Stimulated activated CD8-positive, alpha-beta memory T cell treated with anti-CD3 and anti-CD28 coated beads, Interleukin-7, amount 100 ng/mL, for 1 hour (primary cell): ENCODE results near the gene LTB.
A peak's percentile ranks its signal among the peaks of the same experiment; 100 is the strongest.

ENCODE experiments used
- DNase-seq, 2 donors: peaks; one replicate each; pipeline ENCODE4 v3.0.0-alpha.2; 2020; ENCODE audit warnings: low read depth in 2 of 2

LTB gene

DNA sequence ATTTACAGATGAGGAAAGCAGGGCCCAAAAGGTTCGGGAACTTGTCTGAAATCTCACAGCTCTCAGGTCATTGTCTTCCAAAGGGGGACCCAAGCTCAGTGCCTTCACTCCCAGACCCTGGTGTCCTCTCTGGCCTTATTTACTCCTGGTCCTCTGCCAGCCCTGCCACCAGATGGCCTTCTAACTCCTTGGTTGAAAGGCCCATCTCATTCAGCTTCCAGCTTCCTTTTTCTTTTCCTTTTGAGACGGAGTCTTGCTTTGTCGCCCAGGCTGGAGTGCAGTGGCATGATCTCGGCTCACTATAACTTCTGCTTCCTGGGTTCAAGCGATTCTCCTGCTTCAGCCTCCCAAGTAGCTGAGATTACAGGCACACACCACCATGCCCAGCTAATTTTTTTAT is 30.9 kb downstream of the LTB start:
- DNase-seq: peak; percentile 28 to 35

DNA sequence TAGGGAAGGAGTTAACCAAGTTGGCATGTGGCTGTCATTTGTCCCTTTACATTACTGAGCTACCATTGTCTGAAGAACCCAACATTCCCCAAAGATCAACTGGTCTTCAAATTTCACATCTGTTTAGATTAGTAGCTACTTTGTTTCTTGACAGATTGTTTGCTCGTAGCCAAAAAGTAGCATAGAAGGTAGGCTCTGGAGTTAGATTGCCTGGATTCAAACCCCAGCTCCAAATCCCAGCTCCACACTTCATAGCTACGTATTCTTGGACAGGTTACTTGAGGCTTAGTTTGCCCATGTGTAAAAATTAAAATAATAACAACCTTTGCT is 33.7 kb downstream of the LTB start:
- no peak for DNase-seq

DNA sequence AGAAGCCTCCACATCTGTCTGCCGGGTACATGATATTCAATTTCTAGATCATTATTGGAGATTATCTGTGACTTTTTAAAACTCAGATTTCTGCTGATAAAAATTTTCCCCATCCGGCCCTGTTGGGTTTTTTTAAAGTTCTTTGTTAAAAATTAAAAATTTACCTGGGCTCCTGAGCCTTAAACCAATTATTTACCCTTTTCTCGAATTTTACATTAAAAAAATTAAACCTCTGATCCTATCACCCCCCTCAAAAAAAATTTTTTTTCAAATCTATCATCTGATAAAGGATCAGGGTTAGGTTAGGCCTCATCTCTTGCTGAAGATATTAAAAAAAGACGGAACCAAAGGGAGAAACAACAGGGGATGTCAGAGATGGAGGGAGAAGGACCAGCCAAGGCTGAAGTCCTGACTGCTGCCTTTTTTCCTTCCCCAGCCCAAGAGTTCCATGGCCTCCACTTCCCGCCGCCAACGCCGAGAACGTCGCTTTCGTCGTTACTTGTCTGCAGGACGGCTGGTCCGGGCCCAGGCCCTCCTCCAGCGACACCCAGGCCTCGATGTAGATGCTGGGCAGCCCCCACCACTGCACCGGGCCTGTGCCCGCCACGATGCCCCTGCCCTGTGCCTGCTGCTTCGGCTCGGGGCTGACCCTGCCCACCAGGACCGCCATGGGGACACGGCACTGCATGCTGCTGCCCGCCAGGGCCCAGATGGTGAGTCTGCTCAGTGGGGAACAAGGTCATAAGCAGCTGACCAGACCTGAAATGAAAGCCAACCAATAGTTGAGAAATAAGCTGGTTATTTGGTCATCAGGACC is 34.3 kb downstream of the LTB start:
- no peak for DNase-seq

DNA sequence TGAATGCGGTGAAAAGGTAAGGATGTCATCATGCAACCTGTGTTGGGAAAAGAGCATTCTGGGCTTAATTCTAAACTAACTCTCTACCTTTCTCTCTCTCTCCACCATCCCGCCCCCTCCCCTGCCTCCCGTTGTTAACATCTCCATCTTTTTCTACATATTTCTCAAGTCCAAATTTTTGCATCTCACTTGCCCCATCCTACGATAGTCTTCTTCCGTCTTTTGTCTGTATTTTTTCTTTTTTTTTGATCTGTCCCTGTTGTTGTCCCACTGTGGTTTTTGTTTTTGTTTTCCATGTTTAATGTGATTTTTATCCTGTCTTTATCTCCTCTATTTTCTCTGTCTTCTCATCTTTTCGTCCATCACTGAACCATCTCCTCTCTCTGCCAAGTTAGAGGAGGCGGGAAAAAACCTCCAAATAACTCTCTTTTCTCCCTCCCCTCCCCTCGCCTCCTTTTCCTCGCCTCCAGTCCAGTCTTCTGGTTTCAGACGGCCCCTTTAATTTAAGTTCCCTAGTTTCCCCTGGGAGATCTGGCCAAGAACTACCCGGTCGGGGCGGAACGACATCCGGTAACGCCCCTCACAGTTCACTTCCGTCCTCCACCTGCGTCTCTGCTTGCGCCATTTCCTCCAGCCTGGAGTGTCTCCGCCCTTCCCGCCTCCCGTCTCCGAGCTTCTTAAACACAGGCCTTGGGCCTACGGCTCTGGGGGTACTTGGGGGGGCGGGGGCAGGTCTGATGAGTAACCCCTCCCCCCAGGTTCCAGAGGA is 35.1 kb downstream of the LTB start, which contains the start of gene NFKBIL1:
NFKBIL1 (plus strand) TSS at position 651 of the 769 bp plus-strand sequence; CDS start at position 738, 87 bp downstream.
- DNase-seq: peak; percentile 77 to 80

DNA sequence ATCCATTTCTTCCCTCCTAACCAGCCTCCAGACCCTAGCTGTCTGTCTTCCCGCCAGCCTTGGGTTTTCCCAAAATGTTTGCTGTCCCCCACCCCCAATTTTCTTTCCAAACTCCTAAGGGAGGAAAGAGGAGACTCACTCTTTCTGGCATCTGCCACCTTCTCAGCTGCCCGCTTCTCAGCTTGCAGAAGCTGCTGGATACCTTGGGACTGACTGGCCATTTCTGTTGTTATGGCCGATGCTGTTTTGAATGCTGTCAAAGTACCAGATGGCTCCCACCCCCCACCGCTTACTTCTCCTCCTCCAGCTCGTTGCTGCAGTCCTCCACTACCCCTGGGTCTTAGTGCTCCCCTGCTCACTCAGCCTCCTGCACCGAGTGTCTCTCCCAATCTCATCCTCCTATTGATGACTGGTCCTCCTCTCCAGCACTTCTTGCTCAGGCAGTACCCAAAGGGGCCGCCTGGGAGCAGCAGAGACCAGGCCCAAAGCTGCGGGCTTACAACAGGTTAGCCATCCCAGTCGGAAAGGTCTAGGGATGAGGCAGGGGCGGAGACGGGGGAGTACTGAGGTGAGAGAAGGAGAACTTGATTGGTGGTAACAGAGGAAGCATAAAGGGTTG is 35.8 kb downstream of the LTB start, which contains the start of gene ATP6V1G2:
ATP6V1G2 (minus strand) TSS at position 270 of the 619 bp plus-strand sequence; CDS start at position 221, 49 bp downstream.
- DNase-seq: peak; percentile 55 to 73

DNA sequence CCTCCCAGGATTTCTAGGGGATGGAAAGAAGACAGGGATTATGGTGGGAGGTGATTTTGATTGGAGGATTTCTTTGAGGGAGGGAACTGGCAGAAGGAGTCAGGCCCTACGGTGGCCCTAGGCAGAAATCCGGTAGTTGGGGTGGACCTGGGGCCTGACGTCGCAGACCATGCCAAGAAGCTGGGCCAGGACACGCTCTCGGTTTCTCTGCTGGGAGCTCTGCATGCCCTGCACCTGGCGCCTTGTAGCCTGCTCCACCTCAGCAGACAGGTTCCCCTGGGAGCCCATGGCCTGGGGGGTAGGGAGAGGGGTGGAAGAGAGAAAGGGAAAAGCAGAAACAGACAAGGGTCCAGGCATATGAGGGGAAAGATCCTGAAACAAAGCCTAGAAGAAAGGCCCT is 36.9 kb downstream of the LTB start:
- no peak for DNase-seq

DNA sequence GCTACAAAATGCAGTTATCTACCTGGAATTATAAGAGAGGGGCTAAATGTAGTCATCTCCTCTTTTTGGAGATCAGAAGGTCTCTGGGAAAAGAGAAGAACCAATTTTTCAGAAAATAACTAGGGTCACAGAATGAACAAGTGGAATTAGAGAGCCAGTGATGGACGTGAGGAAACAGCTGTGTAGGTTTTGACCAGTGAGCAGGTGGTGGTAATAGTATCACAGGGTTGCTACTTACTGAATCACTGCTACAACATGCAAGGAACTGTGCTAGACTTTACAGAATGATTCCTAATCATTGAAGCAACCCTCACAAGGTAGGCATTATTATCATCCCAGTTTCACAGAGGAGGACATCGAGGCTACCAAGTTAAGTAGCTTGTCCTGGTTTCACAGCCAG is 37.5 kb downstream of the LTB start:
- DNase-seq: no peak

DNA sequence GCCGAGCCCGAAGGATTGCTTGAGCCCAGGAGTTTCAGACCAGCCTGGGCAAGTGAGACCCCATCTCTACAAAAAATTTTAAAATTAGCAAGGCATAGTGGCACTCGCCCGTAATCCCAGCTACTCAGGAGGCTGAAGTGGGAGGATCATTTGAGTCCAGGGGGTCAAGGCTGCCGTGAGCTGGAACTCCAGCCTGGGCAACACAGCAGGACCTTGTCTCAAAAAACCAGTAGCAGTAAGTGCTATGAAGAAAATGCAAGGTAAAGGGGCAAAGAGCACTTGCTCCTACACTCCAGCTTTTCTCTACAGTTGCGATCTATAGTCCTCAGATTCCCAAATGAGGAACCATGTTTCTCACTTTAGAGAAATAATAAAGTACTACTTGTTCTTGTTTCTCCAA is 38.6 kb downstream of the LTB start:
- no peak for DNase-seq

DNA sequence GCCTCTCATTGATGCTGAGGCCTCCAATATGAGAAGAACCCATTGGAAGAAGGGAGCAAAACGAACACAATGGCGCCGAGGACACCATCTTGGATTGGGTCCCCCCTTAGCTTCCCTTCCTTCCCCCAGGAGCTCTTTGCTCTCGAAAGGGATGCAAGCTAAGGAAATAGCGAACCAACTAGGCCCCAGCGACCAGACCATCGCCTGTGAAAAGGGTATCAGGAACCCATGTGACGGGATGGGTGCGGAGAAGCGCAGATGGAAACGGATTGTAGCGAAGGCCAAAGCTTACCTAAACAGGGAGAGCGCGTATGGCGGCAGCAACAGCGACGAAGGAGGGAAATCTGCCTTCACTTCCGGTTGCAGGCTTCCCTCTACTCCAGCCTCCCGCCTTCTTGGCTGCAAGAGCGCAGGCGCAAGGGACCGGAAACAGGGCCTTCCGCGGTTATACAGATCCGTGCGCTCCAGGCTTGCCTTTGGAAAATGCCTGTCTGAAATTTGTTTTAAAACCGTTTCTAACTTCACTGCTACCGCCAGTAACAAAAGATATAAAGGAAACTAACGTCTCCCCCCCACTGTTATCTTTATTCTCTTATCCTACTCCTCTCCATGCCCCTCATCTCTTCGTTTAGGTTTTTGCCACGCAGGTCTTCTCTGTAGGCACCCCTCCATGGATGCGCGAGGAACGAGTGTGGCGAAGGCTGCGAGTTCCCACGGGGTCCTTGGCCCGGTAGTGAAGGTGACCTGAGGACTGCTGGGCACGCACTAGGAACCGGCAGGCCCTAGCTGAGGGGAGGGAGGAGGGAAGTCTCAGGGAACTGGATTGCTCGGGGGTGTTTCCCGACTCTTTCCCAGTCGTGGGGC is 40.3 kb downstream of the LTB start, which contains the start of gene DDX39B:
DDX39B (minus strand) TSS at position 346 of the 864 bp plus-strand sequence. CDS start 1,471 bp downstream, outside the sequence.
- peak; percentile 83 to 87 for DNase-seq

DNA sequence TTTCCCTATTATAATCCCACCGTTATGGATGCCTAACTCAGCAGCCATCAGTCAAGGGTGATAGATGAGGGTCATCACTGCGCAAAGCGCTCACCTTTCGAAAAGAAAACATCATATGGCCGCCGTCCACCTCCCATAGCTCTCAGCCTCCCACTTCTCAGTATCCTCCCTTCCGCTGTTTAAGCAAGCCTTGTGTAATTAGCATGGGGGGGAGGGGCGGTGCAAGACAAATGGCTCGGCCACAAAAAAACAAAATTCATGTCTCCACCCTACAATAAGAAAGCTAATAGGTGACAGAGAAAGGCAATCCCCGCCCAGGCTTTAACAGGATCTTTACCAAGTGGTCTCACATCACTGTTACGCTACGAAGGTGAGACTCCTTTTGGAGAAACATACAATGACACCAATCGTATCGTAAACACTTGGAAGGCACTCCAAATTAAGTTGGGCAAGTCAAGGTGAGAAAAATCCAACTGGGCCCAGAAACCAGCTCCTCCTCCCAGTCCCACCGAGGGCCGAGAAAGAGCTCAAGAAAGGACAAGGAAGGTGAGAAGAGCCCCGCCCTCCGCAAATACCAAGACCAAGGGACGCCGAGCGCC is 41.1 kb downstream of the LTB start:
- DNase-seq: peak in 1 of 2 donors; percentile 43

DNA sequence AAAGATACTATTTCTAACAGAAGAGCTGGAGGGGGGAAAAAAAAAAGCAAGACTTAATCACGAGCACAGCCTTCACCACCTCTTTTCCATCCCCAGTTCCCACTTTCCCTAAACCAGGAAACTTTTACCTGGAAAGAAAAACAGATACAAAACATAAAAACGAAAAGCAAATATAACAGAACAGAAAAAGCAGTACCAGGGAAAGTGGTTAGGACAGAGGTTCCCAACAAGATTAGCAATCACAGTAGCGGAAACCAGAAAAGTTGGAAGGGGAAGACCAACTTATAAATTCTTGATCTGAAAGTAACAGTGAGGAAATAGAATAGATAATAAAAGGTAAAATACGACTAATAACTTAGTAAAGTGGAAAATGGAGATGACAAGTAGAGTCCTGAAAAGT is 41.6 kb downstream of the LTB start:
- no peak for DNase-seq

DNA sequence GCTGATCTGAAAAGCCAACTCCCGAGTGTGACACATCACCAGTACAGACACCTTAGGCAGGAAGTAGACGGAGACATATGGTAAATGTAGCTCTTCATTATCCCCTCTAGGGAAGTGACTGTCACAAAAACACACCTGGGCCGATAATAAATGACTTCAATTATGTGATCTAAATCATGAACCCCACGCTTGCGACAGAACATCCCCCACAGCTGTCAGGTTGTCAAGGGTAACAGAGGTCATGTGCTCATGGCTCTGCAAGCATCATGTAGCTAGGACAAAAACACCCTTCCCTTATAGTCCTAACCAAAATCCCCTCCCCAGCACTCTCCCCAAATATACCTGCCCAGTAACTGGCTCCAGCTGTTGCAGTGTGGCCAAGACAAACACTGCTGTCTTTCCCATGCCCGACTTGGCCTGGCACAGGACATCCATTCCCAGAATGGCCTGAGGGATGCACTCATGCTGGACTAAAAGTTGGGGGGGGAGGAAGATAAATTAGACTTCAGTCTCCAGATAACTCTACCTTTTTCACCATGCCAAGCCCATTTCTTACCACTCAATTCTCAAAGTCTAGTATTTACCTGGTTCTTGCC is 43.3 kb downstream of the LTB start:
- DNase-seq: no peak

DNA sequence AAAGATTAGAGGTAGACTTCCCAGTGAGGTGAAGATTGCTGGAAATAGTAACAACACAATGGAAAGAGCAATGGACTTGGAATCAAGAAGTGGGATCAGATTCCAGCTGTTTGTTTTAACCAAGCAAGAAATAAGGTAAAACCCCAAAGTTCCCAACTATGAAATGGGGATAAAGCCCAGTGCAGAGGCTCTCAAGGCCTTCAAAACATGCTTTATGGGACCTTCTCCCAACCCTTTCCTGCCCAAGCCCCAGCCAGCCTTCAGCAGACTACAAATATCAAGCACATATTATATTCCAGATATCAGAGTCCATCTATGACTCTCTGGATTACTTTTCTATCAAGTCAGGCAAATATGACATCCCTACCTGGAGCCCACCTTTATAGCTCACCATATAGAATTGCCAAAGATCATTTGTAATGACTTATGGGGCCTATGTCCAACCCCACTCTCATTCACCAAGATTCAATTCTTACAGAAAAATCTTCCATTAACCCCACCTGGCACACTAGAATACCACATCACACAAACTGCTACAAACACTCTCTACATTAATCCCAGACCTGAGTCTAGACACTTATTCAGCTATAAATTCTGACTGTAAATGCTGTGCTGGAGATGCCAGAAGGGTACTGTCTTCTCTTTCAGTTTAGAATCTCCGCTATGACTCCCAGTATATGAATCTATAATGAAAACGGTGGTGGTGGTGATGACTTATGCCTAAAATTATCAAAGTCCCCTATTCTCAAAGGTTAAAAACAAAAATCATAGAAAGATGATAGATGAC is 46.5 kb downstream of the LTB start:
- no peak for DNase-seq

DNA sequence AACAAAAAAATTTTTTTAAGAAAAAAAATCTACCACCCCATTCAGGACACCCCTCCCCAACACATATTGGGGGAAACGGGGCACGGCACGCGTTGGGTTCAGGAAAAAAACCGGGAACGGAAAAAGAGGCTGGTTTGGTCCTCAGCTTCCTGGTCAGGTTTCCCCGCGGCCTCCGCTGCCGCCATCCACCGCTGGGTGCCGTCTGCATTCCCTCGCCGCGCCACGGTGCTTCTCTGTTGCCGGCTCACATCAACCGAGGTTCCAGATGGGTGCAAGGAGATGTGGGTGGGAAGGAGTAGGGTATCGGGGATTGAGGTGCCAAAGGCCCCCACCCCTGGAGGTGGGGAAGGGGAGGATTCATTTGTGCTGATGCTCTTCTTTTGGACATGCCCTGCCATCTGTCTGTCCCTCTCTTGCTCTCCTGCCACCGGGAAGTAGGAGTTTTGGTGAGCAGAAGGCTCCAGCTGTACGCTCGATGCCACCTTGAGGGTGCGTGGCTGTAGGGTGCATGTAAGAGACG is 47.6 kb downstream of the LTB start:
- no peak for DNase-seq

DNA sequence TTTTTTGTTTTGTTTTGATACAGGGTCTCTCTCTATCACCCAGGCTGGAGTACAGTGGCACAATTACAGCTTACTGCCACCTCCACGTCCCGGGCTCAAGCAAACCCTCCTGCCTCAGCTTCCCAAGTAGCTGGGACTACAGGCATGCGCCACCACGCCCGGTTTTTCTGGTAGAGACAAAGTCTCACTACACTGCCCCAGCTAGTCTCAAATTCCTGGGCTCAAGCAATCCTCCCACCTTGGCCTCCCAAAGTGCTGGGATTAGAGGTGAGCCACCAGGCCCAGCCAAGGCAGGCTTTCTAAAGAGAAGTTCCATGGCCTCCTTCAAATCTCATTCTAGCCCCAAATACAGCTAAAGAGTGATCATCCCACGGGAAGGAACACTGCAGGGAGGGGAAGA is 48.2 kb downstream of the LTB start:
- DNase-seq: no peak

DNA sequence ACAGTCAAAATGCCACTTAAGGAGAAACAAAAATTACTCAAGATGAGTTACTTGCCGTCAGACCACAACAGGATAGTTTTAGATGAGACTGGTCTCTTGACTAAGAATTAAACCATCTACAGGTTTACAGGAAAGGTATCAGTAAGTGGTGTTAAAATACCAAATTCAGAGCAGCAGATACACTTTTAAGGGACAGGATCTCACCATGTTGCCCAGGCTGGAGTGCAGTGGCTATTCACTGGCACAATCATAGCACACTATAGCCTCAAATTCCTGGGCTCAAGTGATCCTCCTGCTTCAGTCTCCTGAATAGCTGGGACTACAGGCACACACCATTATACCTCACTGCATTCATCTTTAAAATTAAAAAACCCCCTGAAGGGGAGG is 48.8 kb downstream of the LTB start:
- no peak for DNase-seq

DNA sequence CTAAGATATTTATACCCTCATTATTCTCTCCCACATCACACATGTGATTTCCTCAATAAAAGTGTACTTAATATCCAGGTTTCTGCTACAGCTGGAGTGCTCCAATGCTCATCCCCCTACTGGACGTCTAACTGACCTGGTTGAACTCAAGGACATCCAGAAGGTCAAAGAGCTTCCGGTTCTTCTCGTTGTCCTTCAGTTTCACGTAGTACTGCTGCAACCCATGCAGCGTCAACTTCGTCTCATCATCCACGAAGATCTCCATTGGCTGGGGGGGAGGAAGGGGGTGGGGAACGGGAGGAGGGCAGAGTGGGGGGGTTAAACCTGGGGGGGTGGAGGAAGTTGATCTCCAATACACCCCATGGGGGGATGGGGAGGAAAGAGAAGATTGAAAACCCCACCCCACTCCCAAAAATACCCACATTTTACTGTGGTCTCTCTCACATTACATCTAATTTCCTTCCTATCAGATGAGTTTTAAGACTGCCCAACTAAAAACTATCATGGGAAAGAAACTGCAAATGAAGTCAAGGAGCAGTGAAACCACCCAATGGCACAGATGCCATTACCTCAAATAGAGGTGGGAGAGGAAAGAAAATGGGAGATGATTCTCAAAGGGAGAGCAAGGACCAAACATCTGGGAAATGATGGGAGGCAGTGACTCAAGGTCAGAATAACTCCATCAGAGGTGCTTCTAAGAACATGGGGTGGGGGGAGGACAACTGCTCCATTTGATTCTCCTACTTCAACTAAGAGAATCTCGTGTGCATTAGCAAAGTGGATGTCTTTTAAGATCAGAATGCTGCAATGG is 49.4 kb downstream of the LTB start:
- no peak for DNase-seq

DNA sequence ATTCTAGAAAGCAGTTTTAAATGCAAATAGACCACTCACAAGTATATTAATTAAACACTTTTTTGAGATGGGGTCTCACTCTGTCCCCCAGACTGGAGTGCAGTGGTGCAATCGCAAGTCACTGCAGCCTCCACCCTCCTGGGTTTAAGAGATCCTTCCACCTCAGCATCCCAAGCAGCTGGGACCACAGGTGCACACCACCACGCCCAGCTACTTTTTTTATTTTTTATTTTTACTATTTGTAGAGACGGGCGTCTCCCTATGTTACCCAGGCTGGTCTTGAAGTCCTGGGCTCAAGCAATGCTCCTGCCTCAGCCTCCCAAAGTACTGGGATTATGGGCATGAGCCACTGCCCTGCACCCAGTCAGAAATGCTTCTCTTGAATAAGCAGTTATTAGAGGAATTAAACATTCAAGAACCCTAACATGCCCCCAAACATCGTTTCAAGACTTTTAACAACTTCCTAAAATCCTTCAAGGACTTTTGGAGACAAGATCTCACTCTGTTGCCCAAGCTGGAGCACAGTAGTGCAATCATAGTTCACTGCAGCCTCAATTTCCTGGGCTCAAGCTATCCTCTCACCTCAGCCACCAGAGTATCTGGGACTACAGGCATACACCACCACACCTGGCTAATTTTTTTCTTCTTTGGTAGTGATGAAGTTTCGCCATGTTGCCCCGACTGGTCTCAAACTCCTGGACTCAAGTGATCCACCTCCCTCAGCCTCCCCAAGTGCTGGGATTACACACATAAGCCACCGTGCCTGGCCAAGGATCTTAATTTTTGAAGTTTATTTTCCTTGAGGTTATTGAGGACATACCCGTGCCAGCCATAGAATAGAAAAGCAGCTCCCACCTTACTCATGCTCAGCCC is 50.2 kb downstream of the LTB start:
- DNase-seq: no peak
